ENCODE results near the gene MRPL17.
A peak's percentile ranks its signal among the peaks of the same experiment; 100 is the strongest.
"Not testable (repeated sequence)": the region's sequence is repeated elsewhere in the genome, so short reads cannot be mapped to it uniquely, and the experiment has no call there.

MRPL17 gene

GRCh38 chr11:6682936-6683861, at the start of gene MRPL17:
Gene MRPL17, minus strand, starts transcription at chr11:6683340. Its CDS starts 44 bp downstream, at chr11:6683296.
- peak; percentile 90 for DNase-seq

GRCh38 chr11:6727971-6728760, 45.0 kb upstream of the MRPL17 start:
- no peak for DNase-seq

GRCh38 chr11:6725386-6725896, 42.3 kb upstream of the MRPL17 start:
- no peak for DNase-seq

GRCh38 chr11:6724013-6724412, 40.9 kb upstream of the MRPL17 start:
- no peak for DNase-seq

GRCh38 chr11:6721343-6721742, 38.2 kb upstream of the MRPL17 start:
- DNase-seq, result no peak

- DNase-seq, result no peak
These were observed 36.4 kb upstream of the MRPL17 start for GRCh38 chr11:6719576-6719975.

- no peak for DNase-seq
These were observed 34.3 kb upstream of the MRPL17 start for GRCh38 chr11:6717426-6717825.

- DNase-seq, result not testable (repeated sequence)
These were observed 28.4 kb upstream of the MRPL17 start for GRCh38 chr11:6711552-6711951.

- DNase-seq, result no peak
These were observed 25.7 kb upstream of the MRPL17 start for GRCh38 chr11:6708876-6709275.

GRCh38 chr11:6705905-6706535, 22.9 kb upstream of the MRPL17 start:
- DNase-seq, result no peak

- DNase-seq, result no peak
These were observed 20.3 kb upstream of the MRPL17 start for GRCh38 chr11:6703247-6704063.

- DNase-seq, result not testable (repeated sequence)
These were observed 18.8 kb upstream of the MRPL17 start for GRCh38 chr11:6701955-6702354.

- DNase-seq, result no peak
These were observed 12.2 kb upstream of the MRPL17 start for GRCh38 chr11:6695377-6695776.

GRCh38 chr11:6694229-6694535, 11.0 kb upstream of the MRPL17 start:
- no peak for DNase-seq

- no peak for DNase-seq
These were observed 10.4 kb upstream of the MRPL17 start for GRCh38 chr11:6693342-6694228.

GRCh38 chr11:6692128-6692527, 9.0 kb upstream of the MRPL17 start:
- no peak for DNase-seq

- not testable (repeated sequence) for DNase-seq
These were observed 7.4 kb upstream of the MRPL17 start for GRCh38 chr11:6690431-6691132.

GRCh38 chr11:6687876-6688275, 4.7 kb upstream of the MRPL17 start:
- no peak for DNase-seq

- no peak for DNase-seq
These were observed 2.9 kb upstream of the MRPL17 start for GRCh38 chr11:6686006-6686405.

- DNase-seq, result not testable (repeated sequence)
These were observed 928 bp upstream of the MRPL17 start for GRCh38 chr11:6684068-6684467.

- no peak for DNase-seq
These were observed 577 bp downstream of the MRPL17 start for GRCh38 chr11:6682591-6682935.
